Neuronal stem cell (in vitro differentiated cells): ENCODE data around the gene PI4KA.
"Not testable (repeated sequence)": the region's sequence is repeated elsewhere in the genome, so short reads cannot be mapped to it uniquely, and the experiment has no call there.

ENCODE experiments used
- DNase-seq: peaks from one replicate; pipeline ENCODE4 v3.0.0-alpha.2; 2013; ENCODE audit warnings: low spot score
- H2AFZ ChIP-seq: one replicate; pipeline ENCODE4 v1.6.1; 2013; ENCODE audit warnings: mild to moderate bottlenecking, low read length, inconsistent platforms
- H2AK5ac ChIP-seq: 2 replicates; pipeline ENCODE4 v1.6.1; 2013; ENCODE audit warnings: low read depth, mild to moderate bottlenecking, inconsistent platforms, low read length, moderate library complexity, mixed read lengths
- H2BK120ac ChIP-seq: 2 replicates; pipeline ENCODE4 v1.6.1; 2013; ENCODE audit warnings: low read depth, mild to moderate bottlenecking, inconsistent platforms, low read length, moderate library complexity, mixed read lengths
- H2BK12ac ChIP-seq: one replicate; pipeline ENCODE4 v1.6.1; 2013; ENCODE audit warnings: low read length, inconsistent platforms
- H2BK15ac ChIP-seq: 2 replicates; pipeline ENCODE4 v1.6.1; 2013; ENCODE audit warnings: mild to moderate bottlenecking, low read length, inconsistent platforms, mixed read lengths
- H2BK5ac ChIP-seq: one replicate; pipeline ENCODE4 v1.6.1; 2013; ENCODE audit warnings: inconsistent platforms, mild to moderate bottlenecking, low read length, moderate library complexity
- H3K14ac ChIP-seq: one replicate; pipeline ENCODE4 v1.6.1; 2013; ENCODE audit warnings: low read length, inconsistent platforms
- H3K18ac ChIP-seq: 2 replicates; pipeline ENCODE4 v1.6.1; 2013; ENCODE audit warnings: low read length, inconsistent platforms
- H3K23ac ChIP-seq: 2 replicates; pipeline ENCODE4 v1.6.1; 2013; ENCODE audit warnings: low read depth, mild to moderate bottlenecking, mixed read lengths, low read length, inconsistent platforms; ENCODE audit not compliant: poor library complexity
- H3K27ac ChIP-seq: replicated peaks from 3 replicates; pipeline ENCODE4 v1.5.1; 2013; ENCODE audit warnings: low read length, inconsistent platforms
- H3K27me3 ChIP-seq, 3 experiments: 2 replicates each; pipeline ENCODE4 v1.6.1; 2013; ENCODE audit warnings: low read length in 3 of 3, mild to moderate bottlenecking in 2 of 3, inconsistent platforms in 1 of 3, low read depth in 1 of 3, mixed read lengths in 1 of 3, moderate library complexity in 1 of 3; ENCODE audit not compliant: control insufficient read depth in 3 of 3, insufficient read depth in 3 of 3
- H3K36me3 ChIP-seq, 2 donors: replicated peaks in 1 of 2; 2 replicates each; pipeline ENCODE4 v1.6.1; 2013; ENCODE audit warnings: low read length in 2 of 2; ENCODE audit not compliant: control insufficient read depth in 2 of 2, insufficient read depth in 2 of 2
- H3K4ac ChIP-seq: 2 replicates; pipeline ENCODE4 v1.6.1; 2013; ENCODE audit warnings: inconsistent platforms, mild to moderate bottlenecking, low read length, moderate library complexity
- H3K4me1 ChIP-seq, 2 donors: 1 replicate in 1 of 2; 2 replicates in 1 of 2; pipeline ENCODE4 v1.6.1; 2013; ENCODE audit warnings: low read length in 2 of 2, low read depth in 1 of 2; ENCODE audit not compliant: control insufficient read depth in 2 of 2, insufficient read depth in 1 of 2
- H3K4me2 ChIP-seq: one replicate; pipeline ENCODE4 v1.6.1; 2013; ENCODE audit warnings: mild to moderate bottlenecking, low read length, inconsistent platforms; ENCODE audit not compliant: insufficient read depth, poor library complexity, severe bottlenecking
- H3K4me3 ChIP-seq, 2 donors: 2 replicates each; pipeline ENCODE4 v1.5.1; 2013; ENCODE audit warnings: low read length in 2 of 2, mild to moderate bottlenecking in 2 of 2, inconsistent platforms in 1 of 2, moderate library complexity in 1 of 2
- H3K79me1 ChIP-seq: one replicate; pipeline ENCODE4 v1.6.1; 2013; ENCODE audit warnings: low read depth, mild to moderate bottlenecking, inconsistent platforms, low read length, moderate library complexity
- H3K9ac ChIP-seq: one replicate; pipeline ENCODE4 v1.6.1; 2013; ENCODE audit warnings: mild to moderate bottlenecking, low read depth, low read length, inconsistent platforms; ENCODE audit not compliant: poor library complexity
- H3K9me3 ChIP-seq, 2 donors: replicated peaks in 1 of 2; 2 replicates each; pipeline versions ENCODE3 to v1.6.1; 2013; ENCODE audit warnings: low read length in 2 of 2, mild to moderate bottlenecking in 2 of 2, inconsistent platforms in 1 of 2, low read depth in 1 of 2, mixed read lengths in 1 of 2, moderate library complexity in 1 of 2; ENCODE audit not compliant: control insufficient read depth in 2 of 2, insufficient read depth in 1 of 2
- H4K8ac ChIP-seq: one replicate; pipeline ENCODE4 v1.6.1; 2013; ENCODE audit warnings: low read depth, mild to moderate bottlenecking, inconsistent platforms, low read length, moderate library complexity
- H4K91ac ChIP-seq: one replicate; pipeline ENCODE4 v1.6.1; 2013; ENCODE audit warnings: low read length, low read depth, mild to moderate bottlenecking, inconsistent platforms; ENCODE audit not compliant: poor library complexity
- WGBS, 2 donors: extraction: QIAGEN DNeasy Blood & Tissue Kit; methylation state at CpG; one replicate each; pipeline ENCODE4 v1.1.7; 2013; ENCODE audit warnings: missing lambda C conversion rate in 2 of 2, mixed read lengths in 1 of 2; ENCODE audit not compliant: insufficient read length in 2 of 2, insufficient replicate concordance in 1 of 2; ENCODE audit errors: extremely low coverage in 2 of 2; 5-methylcytosine and 5-hydroxymethylcytosine counted together

PI4KA gene

DNA sequence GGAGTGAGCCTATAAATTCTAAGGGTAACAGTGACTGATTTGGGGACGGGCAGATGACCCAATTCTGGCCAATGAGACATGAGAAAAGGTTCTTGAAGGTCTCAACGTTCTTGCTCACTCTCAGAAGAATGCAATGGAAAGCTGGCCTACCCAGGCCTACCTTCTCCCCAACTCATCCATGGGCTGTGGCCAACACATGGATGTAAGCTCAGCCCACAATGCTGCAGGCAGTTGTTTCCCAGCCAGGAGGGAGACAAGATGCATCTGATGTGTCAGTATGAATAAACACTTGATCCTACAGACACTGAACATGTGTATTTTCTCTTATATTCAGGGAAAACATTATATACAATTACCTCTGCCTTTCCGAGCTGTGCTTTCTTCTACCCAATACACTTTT, 24.4 kb downstream of the PI4KA start:
- peaks cover 3% of the 10 kb centered on the region for H3K79me1 ChIP-seq
- no peaks in the 10 kb centered on the region for H3K27me3 ChIP-seq
- H3K9ac ChIP-seq = no peak overlapping the region
- H3K4me1 ChIP-seq = no peaks in the 10 kb centered on the region
- no CpG with 5 or more reads among the region's 3 CpGs for WGBS, 2 donors
- H3K4me3 ChIP-seq = no peak overlapping the region
- no peak overlapping the region for H2BK5ac ChIP-seq
- no peak overlapping the region for H3K23ac ChIP-seq
- no peak overlapping the region for H3K4me2 ChIP-seq
- no peak overlapping the region for H3K27ac ChIP-seq
- no peak overlapping the region for H2BK120ac ChIP-seq
- no peak overlapping the region for H3K4ac ChIP-seq
- H3K9me3 ChIP-seq = peaks cover 3 to 12% of the 10 kb centered on the region in 2 donors
- H3K36me3 ChIP-seq = peaks cover 8 to 50% of the 10 kb centered on the region in 2 donors
- no peak for DNase-seq
- no peak overlapping the region for H2BK12ac ChIP-seq
- H3K14ac ChIP-seq = no peak overlapping the region
- no peak overlapping the region for H2AFZ ChIP-seq
- no peak overlapping the region for H4K8ac ChIP-seq
- H4K91ac ChIP-seq = no peak overlapping the region
- no peak overlapping the region for H3K18ac ChIP-seq
- no peak overlapping the region for H2AK5ac ChIP-seq
- H2BK15ac ChIP-seq = no peak overlapping the region

DNA sequence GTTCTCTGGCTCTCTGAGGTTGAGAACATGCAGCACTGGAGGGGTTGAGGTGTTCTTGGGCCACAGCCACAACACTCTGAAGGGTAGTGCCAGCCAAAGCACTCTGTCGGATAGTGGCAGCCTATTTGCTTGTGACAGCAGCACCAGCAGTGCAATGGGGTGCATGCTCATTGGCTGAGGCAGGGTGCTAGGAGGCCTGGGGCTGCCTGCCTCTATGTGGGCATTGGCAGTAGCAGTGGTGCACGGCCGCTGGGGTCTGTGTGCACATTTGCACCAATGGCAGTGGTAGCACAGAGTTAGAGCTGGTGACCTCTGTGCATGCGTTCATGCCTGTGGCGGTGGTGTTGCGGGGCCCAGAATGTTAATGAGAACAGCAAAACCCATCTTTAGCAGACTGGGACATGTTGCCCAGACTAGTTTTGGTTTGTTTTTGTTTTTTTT, 25.4 kb downstream of the PI4KA start:
- Histone ChIP-seq H3K18ac (peak overlapping the region; percentile 38), H2BK15ac (no peak overlapping the region), H2BK120ac (no peak overlapping the region), H3K79me1 (peaks cover 3% of the 10 kb centered on the region), H3K27me3 (no peaks in the 10 kb centered on the region), H3K14ac (no peak overlapping the region), H3K4ac (peak overlapping the region; percentile 23), H3K4me2 (no peak overlapping the region), H3K27ac (no peak overlapping the region), H3K23ac (peak overlapping the region; percentile 85), H3K4me1 (no peaks in the 10 kb centered on the region), H3K36me3 (peaks cover 8 to 56% of the 10 kb centered on the region in 2 donors), H3K9me3 (peaks cover 3 to 12% of the 10 kb centered on the region in 2 donors), H4K8ac (no peak overlapping the region), H2BK12ac (no peak overlapping the region), H2AFZ (no peak overlapping the region), H2BK5ac (peak overlapping the region; percentile 39), H3K4me3 (peak overlapping the region in 1 of 2 donors; percentile 44), H2AK5ac (no peak overlapping the region), H4K91ac (no peak overlapping the region), H3K9ac (no peak overlapping the region)
- no peak for DNase-seq
- no CpG with 5 or more reads among the region's 6 CpGs for WGBS, 2 donors

- no peak overlapping the region for H3K4me2 ChIP-seq
- no peaks in the 10 kb centered on the region for H3K27me3 ChIP-seq
- no peak overlapping the region for H2BK12ac ChIP-seq
- H3K9me3 ChIP-seq = peaks cover 3 to 12% of the 10 kb centered on the region in 2 donors
- H2BK120ac ChIP-seq = no peak overlapping the region
- no peak overlapping the region for H4K91ac ChIP-seq
- no peak overlapping the region for H2AK5ac ChIP-seq
- DNase-seq = no peak
- WGBS, 2 donors = no CpG with 5 or more reads among the region's 3 CpGs
- no peak overlapping the region for H3K23ac ChIP-seq
- no peak overlapping the region for H3K14ac ChIP-seq
- no peak overlapping the region for H3K27ac ChIP-seq
- no peak overlapping the region for H4K8ac ChIP-seq
- H3K18ac ChIP-seq = no peak overlapping the region
- H3K4me1 ChIP-seq = no peaks in the 10 kb centered on the region
- no peak overlapping the region for H3K4ac ChIP-seq
- peaks cover 3% of the 10 kb centered on the region for H3K79me1 ChIP-seq
- no peak overlapping the region for H3K9ac ChIP-seq
- no peak overlapping the region for H2BK5ac ChIP-seq
- no peak overlapping the region for H3K4me3 ChIP-seq
- no peak overlapping the region for H2AFZ ChIP-seq
- H3K36me3 ChIP-seq = peaks cover 11 to 68% of the 10 kb centered on the region in 2 donors
- no peak overlapping the region for H2BK15ac ChIP-seq
Observed at GRCh38 chr22:20829491-20830134, 29.0 kb downstream of the PI4KA start.

DNA sequence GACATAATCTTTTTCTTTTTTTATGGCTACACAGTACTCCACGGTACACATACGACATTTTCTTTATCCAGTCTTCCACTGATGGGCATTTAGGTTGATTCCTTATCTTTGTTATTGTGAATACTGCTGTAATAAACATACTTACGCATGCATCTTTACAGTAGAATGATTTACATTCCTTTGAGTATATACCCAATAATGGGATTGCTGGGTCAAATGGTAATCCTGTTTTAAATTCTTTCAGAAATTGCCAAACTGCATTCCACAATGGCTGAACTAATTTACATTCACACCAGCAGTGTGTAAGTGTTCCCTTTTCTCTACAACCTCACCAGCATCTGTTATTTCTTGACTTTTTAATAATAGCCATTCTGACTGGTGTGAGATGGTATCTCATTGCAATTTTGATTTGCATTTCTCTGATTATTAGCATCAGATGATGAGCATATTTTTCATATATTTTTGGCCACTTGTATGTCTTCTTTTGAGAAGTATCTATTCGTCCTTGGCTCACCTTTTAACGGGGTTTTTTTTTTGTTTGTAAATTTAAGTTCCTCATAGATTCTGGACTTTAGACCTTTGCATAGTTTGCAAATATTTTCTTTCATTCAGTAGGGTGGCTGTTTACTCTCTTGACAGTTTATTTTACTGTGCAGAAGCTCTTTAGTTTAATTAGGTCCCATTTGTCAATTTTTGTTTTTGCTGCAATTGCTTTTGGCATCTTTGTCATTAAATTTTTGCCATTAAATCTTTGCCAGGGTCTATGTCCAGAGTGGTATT, 32.0 kb downstream of the PI4KA start:
- WGBS, 2 donors = no CpG with 5 or more reads among the region's 5 CpGs
- H3K4me3 ChIP-seq, H3K23ac ChIP-seq, H3K27me3 ChIP-seq, H3K27ac ChIP-seq, H4K8ac ChIP-seq, H2BK15ac ChIP-seq, H4K91ac ChIP-seq, H3K4me1 ChIP-seq, H2AK5ac ChIP-seq, H3K9ac ChIP-seq, H3K4me2 ChIP-seq, H2AFZ ChIP-seq, H2BK120ac ChIP-seq, H3K14ac ChIP-seq, DNase-seq, H2BK12ac ChIP-seq, H3K79me1 ChIP-seq, H3K9me3 ChIP-seq, H3K18ac ChIP-seq, H3K4ac ChIP-seq, H2BK5ac ChIP-seq: not testable (repeated sequence)
- H3K36me3 ChIP-seq = peaks cover 4 to 67% of the 10 kb centered on the region in 2 donors
